NCI-H748 treated with DMSO at 0.1 percent for 48 hours (cell line): ENCODE results near the gene TBX2.
A peak's percentile ranks its signal among the peaks of the same experiment; 100 is the strongest.

Experiments used
- DNase-seq: peaks from one replicate; lab custom pipeline; 2025; lab: John Stamatoyannopoulos, UW

The TBX2 gene

DNA sequence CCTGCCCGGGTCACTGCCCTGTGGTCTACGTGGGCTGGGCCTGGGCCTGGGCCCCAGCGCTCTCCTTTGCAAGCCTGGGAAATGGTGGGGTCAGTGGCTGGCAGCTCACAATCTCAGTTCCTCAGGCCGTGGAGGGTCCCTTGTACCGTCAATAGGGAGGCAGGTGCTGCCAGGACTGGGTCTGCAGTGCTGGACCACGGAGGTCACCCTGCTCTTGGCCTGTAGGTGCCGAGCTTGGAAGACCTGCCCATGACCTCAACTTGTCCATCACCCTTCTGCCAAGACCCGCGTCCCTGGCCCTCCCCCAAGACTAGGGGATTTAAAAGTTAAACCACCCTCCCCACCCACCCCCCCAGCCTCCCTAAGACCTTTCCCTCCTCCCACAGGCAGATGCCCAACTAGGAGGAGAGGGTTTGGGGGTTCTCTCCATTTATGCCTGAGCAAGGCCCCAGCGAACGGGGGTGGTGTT, 2.5 kb downstream of the TBX2 start:
- DNase-seq: no peak

DNA sequence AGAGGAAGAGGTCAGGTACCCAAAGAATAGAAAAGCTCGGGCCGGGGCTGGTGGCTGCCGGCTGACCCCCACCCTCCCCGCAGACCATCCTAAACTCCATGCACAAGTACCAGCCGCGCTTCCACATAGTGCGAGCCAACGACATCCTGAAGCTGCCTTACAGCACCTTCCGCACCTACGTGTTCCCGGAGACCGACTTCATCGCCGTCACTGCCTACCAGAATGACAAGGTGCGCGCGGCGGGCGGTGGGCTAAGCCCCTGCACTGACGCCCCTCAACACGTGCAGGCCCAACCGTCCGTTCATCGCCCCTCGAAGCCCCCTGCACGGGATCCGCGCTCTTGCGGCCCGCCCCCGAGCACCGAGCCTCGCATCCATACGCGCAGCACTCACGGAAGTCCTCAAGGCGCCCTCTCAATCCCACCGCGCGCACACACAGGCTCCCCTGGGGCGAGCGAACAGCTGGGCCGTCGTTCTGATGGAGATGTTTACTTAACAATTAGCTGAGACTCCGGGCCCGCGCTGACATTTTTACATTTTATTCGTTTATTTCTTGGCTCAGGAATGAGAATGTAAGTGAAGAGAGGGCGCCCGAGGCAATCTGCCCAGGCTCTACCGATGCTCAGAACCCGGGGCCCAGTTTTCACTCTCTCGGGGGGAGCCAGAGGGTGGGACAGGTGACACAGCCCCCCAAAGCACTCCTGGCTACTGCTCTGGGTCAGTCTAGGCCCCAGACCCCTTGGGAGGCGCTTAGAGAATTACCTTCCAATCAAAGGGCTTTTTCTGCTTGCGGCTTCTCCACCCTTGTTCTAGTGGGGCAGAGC, 3.5 kb downstream of the TBX2 start:
- peak; percentile 33 for DNase-seq

DNA sequence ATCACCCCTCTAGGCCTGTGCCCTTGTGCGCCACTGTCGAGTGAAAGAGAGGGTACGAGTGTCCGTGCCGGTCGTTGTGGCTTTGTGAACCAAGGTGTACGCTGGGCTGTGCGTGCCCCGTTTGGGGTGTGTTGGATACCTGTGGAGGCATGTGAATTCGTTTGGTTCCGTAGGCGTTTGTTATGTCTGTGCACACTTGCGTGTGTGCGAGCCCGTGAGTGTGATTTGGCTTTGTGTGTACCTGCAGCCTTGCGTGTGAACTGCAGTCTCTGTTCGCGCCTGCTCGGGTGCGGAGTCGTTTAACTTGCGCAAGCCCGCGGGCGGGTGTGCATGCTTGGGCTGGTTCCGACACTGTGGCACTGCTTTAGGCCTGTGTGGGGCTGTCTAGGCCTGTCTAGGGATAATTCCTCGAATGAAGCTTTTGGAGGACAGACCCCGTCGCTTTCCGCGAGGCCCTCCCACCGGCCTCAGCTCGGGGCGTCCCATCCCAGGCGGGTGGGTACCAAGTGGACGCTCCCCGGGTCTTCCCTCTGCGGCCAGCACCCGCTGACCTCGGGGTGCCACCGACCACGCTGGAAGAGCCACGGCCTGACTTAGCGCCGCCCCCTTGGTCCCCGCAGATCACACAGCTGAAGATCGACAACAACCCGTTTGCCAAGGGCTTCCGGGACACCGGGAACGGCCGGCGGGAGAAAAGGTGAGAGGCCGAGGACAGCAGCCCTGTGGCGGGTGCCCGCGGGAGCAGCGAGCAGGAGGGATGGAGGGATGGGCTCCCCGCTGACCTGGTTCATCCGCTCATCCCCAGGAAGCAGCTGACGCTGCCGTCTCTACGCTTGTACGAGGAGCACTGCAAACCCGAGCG, 4.4 kb downstream of the TBX2 start:
- no peak for DNase-seq

DNA sequence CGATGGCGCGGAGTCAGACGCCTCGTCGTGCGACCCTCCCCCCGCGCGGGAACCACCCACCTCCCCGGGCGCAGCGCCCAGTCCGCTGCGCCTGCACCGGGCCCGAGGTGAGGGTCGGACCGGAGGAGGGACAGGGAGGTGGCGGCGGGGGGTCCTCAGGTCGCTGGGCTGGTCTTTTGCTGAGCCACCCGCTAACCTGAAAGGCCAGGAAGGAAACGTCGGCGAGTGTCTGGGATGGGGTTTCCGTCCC, 4.9 kb downstream of the TBX2 start:
- DNase-seq: no peak

DNA sequence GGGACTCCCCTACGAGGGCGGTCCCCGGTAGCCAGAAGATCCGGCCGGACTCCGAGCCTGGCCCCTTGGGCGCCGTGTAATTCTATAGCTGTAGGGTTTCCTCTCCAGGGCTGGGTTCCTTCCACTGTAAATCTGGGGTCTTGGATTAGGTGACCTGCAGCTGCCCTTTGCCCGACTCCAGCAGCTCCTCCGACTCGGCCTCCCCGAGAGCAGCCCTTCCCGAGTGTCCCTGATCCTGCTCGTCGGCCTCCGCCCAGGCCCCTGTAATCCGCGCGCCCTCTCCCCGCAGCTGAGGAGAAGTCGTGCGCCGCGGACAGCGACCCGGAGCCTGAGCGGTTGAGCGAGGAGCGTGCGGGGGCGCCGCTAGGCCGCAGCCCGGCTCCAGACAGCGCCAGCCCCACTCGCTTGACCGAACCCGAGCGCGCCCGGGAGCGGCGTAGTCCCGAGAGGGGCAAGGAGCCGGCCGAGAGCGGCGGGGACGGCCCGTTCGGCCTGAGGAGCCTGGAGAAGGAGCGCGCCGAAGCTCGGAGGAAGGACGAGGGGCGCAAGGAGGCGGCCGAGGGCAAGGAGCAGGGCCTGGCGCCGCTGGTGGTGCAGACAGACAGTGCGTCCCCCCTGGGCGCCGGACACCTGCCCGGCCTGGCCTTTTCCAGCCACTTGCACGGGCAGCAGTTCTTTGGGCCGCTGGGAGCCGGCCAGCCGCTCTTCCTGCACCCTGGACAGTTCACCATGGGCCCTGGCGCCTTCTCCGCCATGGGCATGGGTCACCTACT, 5.5 kb downstream of the TBX2 start:
- DNase-seq: no peak

DNA sequence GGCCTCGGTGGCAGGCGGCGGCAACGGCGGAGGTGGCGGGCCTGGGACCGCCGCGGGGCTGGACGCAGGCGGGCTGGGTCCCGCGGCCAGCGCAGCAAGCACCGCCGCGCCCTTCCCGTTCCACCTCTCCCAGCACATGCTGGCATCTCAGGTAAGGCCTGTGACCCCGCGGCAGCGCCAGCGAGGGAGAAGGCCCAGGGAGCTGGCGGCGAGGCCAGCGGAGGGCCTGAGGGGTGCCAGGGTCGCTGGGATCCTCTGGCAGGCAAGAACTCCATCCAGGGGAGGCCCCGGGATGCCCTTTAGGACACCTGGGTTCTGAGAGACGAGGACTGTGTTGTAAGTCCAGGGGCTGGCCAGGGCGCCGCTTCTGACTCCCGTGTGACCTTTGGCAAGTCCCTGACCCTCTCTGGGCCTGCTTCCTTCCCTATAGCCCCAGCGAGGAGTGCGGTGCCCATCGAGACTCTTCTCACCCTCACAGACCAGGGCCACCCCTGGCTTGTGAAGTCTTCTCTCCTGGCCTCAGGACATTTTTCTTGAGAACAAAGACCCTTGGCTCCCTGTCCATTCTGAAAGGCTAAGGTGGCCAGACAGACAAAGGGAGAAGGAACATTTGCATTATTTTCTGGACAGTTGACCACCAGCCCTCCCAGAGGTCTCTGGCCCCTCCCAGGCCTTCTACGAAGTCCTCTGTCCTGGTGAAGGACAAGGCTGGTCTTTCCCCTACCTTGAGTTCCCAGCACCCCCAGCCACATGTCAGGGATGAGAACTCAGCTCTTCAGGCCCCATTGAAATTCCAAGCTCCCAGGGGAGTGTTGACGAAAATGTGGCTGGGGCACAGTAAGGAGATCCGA, 6.3 kb downstream of the TBX2 start:
- DNase-seq: no peak

DNA sequence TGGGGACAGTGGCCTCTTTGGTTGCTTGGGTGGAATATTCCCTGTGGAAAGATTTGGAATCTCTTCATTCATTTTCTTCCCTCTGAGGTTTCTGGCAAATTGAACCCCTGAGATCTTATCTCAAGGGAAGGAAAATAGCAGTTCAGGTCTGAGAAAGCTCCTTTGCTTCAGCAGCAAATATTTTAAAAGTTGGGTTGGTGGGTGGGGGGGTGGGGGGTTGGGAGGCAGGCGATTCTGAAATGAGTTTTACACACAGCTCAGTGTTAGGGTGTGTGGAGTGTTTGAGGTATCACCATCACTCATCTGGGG, 6.8 kb downstream of the TBX2 start:
- DNase-seq: no peak

DNA sequence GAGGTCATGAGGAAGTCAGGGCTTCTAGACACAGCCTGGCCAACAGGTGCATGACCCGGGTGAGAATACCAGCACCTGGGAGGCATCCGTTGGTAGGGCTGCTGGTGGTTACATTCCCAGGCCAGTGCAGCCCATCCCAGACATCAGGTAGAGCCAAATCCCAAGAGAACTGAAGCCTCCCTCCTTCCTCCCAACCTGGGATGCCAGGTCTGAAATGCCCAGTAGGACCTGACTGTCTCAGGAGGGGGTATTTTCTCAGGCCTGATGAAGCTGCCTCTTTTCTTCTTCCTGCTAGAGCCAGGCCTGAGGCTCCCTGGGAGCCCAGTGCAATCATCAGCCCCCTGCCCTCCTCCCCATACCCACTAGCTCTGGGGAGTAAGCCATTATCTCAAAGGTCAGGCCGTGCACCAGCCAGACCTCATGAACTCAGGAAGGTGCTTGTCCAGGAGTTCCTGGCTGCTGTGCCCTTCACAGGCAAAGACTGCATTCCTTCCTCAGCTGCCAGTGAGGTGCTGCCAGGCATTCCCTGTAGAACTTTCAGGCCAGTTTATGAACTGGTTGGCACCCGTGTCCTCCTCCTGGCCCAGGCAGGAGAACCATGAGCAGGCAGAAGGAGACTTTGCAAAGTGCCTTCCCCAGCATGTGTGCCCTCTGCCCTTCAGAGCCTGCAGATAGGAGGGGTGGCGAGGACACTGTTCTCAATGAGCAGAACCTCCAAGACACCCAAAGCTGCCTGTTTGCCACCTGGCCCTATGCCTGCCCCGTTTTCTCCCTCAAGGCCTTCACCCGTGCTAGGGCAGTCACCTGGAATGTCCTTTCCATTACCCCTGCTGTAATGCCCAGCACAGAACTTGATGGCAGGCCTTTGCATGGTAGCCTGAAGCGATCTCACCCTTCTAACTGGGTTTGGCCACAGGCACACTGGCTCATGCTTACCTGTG, 7.6 kb downstream of the TBX2 start:
- no peak for DNase-seq

DNA sequence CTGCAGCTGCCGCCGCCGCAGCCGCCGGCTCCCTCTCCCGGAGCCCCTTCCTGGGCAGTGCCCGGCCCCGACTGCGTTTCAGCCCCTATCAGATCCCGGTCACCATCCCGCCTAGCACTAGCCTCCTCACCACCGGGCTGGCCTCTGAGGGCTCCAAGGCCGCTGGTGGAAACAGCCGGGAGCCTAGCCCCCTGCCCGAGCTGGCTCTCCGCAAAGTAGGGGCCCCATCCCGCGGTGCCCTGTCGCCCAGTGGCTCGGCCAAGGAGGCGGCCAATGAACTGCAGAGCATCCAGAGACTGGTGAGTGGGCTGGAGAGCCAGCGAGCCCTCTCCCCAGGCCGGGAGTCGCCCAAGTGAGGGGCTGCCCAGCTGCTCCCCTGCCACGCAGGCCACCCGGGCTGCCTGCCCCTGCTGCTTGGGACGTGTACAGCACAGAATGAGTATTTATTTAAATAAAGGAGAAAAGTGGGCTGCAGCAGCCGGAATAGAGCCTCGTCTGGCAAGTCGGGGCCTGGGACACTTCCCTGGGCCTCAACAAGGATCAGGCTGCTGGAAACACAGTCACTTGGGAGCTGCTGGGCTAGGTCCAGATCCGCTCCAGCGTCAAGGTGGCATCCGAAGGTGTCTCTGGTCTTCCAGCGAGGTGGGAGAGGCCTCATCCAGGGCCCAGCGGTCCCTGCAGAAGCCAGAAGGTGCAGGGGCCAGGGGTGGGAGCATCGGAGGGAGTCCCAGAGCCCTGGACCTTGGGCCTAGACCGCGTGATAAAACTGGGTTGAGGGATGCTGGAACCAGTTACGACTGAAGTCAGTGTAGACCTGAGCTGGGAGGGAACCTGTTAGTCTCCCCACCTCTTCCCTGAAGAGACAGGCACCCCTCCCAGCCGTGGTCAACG, 8.8 kb downstream of the TBX2 start:
- no peak for DNase-seq

DNA sequence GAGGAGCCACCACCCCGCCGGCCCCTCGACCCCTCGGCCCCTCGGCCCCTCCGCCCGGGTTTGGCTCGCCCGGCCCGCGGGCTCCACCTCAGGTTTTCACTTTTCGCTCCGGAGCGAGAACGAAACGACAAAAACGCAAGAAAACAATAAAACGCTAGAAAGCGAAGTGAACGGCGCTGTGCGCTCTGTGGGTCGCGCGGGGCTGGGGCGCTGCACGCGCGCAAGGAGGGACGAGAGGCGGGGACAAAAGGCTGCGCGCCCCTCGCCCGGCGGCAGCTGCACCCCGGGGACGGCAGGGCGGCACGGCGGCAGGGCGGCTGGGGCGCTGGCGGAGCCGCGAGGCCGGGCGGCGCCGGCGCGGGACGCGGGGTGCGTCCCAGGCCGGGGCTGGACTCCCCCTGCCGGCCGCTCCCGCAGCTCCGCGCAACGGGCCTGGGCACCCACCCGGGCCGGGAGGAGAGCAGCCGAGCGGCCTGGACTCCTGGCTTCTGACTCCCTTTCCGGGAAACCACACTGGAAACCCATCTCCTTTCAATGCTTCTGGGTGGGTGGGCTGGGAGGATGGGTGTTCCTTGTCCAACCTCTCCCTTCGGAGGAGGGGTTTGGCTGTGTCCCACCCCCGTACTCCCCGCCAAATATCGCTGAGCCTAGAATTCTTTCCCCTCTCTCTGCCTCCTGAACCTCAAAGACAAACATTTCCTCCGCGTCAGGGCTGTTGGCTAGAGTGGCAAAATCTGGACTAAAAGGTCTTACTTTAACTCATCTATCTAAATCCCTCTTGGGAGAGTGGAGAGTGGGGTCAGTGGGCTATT, 9.9 kb downstream of the TBX2 start:
- DNase-seq: no peak

DNA sequence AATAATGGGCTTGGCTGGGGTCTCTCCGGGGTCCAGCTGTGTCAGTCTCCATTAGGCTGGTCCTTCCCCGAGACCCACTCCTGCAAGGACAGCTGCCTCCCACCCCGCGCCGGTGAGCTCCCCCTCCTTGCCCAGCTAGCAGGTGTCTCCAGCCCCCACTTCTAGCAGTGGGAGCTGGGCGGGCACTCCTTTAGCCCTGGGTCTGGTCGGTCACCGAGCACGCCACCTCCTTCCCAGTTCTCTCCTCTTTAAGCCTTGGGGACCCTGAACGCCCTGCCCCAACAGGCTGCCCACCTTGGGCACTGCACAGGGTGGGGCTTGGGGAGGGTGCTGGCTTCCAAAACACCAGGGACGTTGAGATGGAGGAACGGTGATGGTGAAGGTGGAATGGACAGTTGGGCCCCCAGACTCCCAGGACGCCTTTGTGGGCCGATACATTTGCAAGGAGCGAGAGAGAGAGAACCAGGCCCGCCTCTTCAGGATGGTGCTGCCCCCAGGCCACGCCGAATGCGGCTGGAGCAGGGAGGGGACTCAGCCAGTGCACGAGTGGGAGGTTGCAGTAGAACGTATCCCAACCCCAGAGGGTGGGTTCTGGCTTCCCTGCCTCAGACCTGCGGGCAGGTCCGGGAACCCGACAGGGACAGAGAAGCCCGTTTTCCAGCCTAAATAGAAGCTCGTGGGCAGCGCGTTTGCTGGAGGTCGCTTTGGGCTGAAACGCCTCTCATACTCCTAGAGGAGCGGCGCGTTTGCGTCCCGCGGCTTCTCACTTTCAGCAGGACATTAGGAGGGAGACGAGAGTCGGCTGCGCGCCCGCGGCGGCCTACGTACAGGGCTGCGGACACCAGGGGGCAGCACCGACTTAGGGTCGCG, 10.7 kb downstream of the TBX2 start:
- DNase-seq: no peak

DNA sequence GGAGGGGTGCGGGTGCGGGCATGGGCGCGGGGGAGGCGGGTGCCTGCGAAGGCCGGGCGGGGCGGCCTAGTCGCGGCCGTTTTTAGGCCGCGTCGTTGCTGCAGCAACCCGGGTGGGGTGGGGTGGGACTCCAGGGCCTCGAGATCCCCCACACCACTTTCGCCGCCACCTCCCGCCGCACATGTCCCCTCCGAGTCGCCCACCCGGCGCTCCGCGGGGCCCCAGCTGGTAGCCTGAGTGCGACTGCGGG, 11.3 kb downstream of the TBX2 start:
- no peak for DNase-seq

DNA sequence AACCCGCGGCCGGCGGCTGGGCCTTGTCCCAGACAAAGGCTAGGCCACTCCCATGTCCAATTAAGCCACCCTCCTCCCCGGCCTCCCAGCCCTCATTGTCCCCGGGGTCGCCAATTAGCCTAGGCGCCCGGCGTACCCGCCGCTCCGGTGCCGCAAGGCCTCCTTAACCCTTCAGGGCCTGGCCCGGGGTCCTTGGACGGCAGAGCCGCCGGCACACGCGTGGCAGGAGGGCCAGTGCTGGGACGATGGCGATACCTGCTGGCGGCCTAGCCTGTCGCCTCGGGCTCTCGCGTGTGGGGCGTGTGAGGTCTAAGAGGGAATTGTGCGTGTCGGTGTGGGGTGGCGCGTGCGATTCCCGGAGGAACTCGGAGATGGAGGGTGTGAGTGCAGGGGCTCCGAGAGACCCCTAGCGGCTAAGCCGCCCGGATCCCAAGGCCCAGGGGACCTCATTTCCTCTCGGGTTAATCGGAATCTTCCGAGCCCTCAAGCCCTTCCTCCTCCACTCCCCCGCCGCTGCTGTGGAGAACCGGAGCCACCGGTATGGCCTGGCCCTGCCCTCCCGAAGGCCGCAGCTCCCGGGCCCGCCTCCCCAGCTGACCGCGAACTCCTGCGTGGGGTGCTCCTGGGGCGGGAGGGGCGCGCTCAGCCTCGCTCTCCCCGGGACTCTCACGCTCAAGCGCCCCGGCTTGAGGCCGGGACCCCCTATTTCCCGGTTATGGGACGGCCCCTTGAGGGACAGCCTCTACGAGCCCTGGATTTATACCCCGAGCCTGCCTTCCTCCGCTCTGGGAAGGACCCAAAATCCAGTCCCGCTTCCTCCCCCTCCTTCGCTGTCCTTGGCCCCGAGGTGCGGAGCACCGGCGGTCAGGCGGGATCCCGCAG, 11.9 kb downstream of the TBX2 start:
- DNase-seq: no peak

DNA sequence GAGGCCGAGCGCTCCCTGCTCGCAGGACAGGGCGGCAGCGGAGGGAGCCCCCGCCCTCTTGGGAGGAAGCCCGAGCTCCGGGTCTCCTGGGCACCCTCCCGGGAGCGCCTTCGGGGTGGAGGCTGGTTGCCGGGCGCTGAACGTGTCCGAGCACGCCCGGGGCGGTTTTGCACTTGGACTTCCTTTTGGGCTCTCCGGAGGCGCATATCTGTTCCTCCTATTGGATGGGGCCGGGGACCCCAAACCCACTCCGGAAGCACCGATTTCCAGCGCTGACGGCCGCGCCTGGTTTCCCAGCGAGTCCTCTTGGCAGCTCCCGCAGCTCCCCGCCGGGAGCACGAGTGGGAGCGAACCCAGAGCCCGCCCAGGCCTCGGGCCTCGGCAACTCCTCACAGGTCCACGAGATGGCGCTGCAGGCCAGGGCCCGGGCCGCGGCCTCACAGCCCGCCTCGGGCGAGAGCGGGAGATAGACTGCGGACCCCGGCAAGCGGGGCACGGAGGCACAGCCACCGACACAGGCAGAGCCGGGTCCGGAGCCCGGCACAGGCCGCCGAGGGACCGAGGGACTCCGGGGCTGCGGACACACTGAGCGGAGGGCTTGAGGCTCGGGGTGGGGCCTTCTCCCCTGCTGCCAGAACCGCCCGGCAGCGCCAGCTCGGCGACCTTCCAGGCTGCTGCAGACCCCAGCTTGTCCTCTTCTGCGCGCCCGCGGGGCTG, 12.7 kb downstream of the TBX2 start:
- DNase-seq: peak; percentile 62

DNA sequence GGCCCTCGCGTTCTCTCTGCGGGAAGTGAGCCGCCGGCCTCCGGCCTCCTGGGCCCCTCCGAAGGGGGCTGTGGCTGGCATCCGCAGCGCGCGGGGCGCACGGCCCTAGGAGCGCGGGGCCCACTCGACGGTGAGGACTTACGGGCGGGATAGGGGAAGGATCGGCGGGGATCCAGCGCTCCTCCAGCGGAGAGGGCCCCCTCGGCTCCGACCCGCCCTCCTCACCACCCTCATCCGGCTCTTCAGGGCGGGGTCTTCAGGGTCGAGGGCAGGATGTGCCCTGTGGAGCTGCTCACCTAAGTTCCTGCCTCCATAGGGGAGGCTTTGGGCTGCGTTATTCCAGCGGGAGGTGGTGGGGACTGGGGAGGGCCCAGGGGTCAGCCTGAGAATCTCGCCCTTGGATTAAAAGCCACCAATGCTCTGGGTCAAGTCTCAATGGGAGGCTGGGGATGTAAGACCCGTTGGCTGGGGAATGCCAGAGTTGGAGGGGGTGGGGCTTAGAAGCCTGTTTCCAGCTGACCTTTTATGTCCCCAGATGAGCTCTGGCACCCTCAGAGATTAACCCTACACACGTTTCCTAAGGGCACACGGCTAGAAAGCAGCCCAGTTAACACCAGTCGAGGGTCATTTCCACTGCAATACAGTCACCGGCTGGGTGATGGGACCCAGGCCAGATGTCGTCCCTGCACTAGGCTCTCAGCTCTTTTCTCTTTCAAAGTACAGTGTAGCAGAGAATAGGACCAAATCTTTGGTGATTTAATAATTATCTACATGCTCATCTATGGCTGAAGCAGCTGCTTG, 13.4 kb downstream of the TBX2 start:
- DNase-seq: no peak

DNA sequence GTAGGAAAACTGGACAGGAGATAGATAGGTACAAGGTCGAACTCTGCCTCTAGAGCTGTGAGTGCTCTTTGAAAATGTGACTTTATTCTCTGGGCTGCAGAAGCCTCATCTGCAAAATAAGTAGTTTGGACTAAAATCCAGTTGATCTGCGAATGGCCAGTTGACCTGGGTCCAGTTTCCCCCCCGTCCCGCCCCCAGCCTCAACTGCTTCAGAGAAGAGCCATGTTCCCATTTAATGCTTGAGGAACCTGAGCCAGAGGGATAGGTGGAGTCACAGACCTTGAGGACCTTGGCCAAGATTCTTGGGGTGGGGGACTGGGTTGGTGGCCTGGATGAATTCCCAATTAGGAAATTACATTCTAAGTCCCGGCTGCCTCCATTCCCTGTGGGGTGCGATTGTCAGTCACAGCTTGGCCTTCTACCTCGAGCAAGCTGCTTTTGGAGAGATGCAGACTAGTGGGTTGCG, 14.1 kb downstream of the TBX2 start:
- DNase-seq: no peak
